Suppressor macrophage treated with lipopolysaccharide for 1 hour (primary cell): ENCODE measurements around the gene DHX34.

Source experiments
- DNase-seq, 3 donors: peaks; one replicate each; pipeline ENCODE4 v3.0.0-alpha.2; 2020 to 2022

Gene DHX34

DNA sequence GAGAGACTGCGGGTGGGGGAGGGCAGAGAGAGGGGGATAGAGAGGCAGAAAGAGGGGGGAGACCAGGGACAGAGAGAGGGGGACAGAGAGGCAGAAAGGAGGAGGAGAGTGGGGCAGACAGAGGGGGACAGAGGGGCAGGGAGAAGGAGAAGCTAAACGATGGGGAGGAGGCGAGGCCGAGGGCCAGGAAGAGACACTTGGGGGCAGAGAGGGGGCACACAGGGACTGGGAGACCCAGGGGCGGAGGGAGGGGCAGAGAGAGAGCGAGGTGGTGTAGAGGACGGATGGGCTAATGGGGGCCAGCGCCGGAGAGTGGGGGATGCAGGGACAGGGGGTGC lies 69.5 kb downstream of the DHX34 start:
- DNase-seq: no peak

DNA sequence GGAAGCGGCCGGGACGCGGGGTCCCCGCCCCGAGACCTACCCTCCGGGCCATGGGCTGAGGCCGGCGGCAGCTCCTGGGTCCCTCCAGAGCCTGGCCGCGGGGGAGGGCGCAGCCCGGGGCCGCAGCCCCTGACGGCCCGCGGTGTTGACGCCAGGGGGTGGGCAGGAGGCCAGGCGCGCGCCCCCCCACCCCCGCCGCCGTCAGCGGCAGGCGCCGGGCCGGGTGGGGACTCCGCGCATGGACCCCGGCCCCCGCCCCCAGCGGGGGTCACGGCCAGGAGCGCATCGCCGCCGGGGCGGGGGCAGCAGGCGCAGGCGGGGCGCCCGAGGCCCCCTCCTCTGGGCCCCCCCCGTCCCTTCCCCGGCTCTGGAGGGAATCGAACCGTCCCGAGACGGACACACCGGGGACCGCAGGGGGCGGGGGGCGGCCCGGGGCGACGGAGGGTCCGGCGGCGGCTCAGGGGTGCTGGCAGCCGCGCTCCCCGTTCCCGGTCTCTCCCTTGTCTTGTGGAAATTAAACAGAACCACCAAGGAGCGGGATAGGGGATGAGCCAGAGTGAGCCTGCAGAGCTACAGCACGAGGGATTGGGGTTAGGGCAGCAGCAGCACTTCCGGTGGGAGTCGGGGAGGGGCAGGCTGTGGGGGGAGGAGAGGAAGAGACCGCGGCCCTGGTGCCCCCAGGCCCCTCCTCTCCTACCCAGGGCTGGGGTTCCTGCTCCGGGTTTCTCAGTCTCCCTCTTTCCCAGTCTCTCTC lies 70.1 kb downstream of the DHX34 start, which contains the start of gene MEIS3:
TSS of gene MEIS3 (minus strand) at position 498 of the 754 bp plus-strand sequence. CDS start at position 52, 446 bp downstream.
- DNase-seq: peak in 1 of 3 donors; percentile 14

DNA sequence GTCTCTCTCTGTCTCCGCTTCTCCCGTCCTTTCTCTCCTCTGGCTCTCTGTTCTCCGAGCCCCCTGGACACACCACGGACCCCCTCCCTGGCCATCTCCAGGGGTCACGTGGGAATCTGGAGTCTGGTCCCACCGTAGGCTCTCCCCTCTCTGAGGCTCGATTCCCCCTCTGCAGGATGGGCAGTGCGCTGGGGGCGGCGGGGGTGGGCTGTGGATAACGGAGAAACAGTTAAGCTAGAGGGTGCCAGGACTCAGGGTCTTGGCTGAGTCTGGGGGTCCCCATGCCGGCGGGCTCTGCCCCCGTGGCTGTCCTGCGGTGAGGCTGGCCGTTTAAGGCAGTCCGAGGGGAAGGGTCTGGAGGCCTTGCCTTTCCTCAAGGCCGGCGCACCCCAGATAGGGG lies 70.7 kb downstream of the DHX34 start:
- no peak for DNase-seq

DNA sequence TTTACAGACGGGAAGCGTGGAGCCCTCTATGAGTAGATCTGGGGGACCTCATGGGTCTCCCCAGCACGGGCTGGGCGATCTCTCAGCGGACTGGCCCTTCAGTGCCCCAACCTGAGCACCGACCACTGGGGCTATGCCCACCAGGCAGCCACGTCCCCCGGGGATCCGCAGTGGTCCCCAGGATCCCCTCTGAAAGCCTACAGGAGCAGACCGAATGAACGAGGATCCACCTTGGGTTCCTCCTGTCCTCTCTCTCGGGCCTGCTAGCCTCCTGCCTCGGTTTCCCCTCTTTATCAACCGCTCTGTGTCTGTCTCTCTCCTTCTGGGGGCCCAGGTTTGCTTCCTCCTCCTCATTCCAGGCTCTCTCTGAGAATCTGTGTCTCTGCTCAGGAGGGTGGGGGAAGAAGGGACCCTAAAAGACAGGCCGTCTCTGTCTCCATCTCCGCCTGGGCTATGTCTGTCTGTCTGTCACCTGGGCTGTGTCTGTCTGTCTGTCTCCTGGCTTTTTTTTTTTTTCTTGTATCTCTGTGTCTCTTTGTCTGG lies 72.2 kb downstream of the DHX34 start:
- no peak for DNase-seq

DNA sequence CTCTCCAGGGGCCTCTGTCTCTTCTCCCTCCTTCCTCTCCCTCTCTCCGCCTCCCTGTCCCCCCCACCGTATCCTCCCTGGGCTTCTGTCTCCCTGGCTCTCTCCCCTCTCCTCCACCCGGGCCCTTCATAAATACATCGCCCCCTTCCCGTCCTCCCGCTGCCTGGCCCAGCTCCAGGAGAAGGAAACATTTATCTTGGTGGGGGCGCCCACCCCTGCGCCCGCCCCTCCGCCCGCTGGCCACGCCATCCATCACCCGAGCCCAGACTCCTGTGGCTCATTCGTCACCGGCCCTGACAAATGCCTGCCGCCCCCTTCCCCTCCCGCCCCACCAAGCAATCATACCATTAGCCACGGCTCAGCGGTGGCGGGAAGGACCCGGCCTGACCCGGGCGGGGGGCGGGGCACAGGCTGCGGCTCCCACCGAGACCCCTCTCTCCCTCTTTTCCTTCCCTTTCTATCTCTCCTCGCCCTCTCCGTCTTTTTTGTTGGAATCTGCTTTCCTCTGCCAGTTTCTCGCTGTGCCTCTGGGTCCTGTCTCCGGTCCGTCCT lies 72.8 kb downstream of the DHX34 start:
- peak in 2 of 3 donors; percentile 29 to 51 for DNase-seq

DNA sequence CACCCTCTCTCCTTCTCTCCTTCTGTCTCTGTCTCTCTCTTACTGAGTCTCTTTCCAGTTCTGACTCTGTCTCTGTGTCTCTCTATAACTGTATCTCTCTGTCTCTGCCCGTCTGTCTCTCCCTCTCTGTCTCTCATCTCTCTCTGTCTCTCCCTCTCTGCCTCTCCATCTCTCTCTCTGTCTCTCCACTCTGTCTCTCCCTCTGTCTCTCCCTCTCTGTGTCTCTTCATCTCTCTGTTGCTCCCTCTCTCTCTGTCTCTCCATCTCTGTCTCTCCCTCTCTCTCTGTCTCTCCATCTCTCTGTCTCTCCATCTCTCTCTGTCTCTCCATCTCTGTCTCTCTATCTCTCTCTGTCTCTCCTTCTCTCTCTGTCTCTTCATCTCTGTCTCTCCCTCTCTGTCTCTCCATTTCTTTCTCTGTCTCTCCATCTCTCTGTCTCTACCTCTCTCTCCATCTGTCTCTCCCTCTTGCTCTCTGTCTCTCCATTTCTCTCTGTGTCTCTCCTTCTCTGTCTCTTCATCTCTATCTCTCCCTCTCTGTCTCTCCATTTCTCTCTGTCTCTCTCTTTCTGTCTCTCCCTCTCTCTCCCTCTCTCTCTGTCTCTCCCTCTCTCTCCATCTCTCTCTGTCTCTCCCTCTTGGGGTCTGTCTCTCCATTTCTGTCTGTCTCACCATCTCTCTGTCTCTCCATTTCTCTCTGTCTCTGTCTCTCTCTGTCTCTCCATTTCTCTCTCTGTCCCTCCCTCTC lies 73.5 kb downstream of the DHX34 start:
- no peak for DNase-seq

DNA sequence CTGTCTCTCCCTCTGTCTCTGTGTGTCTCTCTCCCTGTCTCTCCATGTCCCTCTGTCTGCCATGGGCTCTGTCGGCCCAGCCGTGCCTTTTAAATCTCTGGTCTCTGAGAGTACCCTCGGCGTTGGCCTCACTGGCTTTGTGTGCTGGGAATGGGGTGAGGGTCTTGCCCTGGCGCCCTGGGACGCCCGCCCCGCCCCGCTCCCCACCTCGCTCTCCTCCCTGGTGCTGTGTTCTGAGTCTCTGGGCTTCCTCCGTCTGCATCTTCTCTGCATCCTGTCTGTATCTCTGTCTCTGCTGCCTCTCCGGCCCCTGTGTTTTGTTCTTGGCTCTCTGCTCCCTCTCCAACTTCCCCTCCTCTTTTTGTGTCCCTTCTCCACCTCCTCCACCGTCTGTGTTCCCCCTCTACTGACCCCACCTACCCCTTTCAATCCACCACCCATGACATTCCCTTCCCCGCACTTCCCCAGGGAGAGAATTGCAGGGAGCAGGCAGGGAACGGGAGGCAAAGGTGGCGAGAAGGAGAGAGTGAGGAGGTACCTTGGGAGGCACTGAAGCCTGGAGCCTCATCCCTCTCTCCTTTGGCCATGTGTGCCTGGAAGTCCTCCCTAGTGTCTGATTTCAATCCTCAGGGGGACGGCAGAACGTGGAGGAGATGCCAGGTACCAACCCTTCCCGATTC lies 74.2 kb downstream of the DHX34 start:
- DNase-seq: no peak

DNA sequence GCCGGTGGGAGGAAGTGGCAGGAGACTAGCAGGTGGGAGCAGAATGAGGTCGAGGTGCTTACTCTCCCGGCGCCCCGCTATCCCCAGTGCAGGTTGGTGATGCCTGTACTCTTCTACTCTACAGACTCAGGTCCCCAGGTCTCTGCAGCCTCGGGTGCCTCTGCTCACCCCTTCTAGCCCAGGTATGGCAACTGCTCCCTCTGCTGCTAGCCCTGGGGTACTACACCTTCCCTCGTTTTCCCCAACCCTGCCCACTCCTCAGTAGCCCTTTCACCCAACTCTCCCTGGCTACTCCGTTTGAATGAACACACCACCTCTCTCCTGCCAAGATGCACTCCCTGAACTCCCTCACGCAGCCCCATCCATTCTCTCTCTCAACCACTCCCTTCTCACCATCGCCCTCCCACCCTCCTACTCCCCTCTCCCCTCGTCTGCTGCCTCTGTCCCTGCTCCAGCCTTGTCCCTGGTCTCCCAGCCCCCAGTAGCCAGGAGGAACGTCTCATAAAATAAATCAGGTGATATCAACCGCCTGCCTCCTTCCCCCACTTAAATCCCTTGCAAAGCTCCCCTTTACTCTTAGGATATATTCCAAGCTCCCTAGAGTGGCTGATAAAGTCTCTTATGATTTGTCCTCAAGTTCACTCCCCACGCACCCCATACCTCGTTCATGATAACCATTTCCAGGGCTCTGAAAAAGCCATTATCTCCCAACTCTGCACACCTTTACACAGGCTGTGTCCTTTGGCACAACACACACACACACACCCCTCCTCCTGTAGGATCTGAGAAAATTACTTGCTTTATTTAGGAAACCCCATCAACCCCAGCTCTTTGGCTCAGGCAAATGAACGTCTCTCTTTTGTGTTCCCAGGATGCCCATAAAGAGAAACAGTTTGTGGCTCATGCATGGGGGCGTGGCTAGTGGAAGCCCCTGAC lies 78.4 kb downstream of the DHX34 start:
- DNase-seq: peak; percentile 54 to 73 (median 62)

DNA sequence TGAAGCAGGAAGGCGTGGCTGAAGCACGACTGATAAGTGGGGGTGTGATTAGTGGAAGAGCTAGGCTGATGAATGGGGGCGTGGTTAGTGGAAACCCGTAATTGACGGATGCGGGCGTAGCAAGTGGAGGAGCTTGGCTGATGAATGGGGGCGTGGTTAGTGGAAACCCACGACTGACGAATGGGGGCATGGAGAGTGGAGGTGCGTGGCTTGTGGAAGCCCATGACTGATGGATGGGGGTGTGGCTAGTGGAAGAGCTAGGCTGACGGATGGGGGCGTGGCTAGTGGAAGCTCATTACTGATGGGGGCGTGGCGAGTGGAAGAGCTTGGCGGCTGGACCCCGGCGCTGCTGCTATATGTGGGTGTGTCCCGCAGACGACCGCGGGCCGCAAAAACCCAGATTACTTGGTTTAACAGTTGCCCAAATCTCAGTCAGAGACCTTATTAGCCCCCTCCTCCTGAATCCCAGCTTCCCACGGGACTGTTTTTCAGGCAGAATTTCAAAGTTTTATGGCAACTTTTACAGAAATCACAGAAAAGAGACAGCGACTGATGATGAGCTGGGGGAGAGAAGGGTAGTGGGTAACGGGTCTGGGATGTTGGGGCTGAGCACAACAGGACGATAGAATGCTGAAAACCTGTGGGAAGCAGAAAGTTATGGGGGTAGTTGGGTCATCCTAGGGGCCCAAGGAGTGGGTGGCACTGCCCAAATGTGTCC lies 79.2 kb downstream of the DHX34 start:
- DNase-seq: peak; percentile 85 to 92 (median 91)

DNA sequence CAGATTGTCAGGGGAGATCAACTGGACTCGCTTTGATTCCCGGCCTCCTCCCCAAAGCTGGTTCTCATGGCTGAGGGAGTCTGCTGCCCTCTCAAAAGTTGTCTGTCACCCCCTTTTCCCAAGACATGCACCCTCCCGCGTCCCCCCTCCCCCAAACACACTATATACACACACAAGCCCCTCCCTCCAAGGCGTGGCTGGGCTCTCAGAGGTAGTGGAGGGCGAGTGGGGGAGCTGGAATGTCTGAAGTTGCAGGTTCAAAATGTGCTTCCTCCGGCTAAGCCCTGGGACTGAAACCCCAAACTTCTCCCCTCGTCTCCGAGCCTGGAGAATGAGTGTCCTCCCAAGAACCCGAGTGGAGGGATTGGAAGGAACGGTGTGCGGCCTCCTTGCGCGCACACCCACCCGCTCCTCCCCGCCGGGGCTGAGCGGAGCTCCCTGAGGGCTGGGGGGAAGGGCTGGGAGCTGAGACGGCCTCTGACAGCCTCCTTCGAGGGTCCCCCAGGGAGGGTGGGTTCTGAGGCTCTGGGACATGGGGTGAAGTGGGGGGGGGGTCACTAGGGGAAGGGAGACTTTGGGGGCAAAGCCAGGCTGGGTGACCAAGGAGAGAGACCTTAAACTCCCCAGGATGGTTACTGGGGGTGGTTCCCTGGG lies 80.2 kb downstream of the DHX34 start:
- DNase-seq: no peak

DNA sequence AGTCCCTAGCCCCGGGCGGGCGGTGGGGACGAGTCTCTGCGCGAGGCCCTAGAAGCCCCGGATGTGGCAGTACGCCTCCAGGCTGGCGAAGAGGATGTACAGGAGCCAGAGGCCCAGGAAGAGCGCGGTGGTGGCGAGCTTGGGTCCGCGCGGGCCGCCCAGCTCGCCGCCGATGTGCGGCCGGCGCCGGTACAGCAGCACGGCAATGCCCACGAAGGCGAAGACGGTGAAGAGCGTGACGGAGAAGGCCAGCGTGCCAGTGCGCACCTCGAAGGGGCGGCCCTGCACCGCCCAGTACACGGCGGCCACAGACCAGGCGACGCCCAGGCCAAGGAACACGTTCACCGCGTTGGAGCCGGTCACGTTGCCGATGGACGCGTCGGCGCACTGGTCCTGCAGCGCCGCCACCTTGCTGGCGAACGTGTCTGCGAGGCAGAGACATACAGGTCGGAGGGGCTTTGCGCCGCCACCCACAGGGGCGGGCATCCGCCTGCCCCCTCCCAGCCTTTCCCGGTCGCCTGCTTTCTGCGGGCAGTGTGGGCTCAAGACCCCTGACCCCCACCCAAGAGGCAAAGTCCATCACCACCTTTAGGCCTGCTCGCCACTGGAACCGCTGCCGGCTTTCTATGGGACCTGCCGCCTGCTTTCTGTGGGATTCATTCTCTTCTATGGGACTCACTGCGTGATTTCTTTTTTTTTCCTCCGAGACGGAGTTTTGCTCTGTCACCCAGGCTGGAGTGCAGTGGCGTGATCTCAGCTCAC lies 81.1 kb downstream of the DHX34 start:
- peak; percentile 65 to 76 (median 68) for DNase-seq

DNA sequence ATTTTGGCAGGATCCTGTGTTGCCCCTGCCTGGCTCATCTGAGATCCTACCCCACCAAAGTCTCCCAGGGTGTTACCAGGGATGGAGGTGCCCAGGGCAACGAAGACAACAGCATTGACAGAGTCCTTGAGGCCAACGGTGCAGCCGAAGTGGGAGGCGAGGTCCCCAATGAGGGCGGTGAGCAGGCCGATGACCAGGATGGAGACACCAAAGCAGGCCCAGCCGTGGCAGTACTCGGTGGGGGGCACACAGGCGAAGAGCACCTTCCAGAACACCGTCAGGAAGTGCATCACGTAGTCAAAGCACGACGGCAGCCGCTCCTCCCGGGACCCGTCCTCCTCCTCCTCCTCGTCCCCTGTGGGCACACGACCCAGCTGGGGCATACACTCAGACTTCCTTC lies 83.0 kb downstream of the DHX34 start:
- DNase-seq: no peak
